CD4-positive, CD25-positive, alpha-beta regulatory T cell (primary cell): Measurements from ENCODE around the gene ANKRD22. TPM values are rescaled to one million over a fixed set of nuclear protein-coding genes. Genes with fewer than 3 reads are reported as not detected.

Experiments
- ATAC-seq, 2 donors: fragments of 150-1000 bp; cut with Tn5 transposase; one replicate each; pipeline ENCODE4 v1.10.0; 2021; ENCODE audit warnings: low read depth in 2 of 2, moderate number of reproducible peaks in 2 of 2, moderate library complexity in 1 of 2
- DNase-seq, 3 donors: peaks; one replicate each; pipeline versions ENCODE4 v3.0.0 to v3.0.0-alpha.2; 2012 to 2022; ENCODE audit warnings: mixed read lengths in 1 of 3
- H3K27ac ChIP-seq: one replicate; pipeline ENCODE4 v1.7.0; 2013; ENCODE audit warnings: mild to moderate bottlenecking, low read length; ENCODE audit not compliant: insufficient read depth, poor library complexity, severe bottlenecking
- H3K27me3 ChIP-seq: one replicate; pipeline ENCODE4 v1.7.0; 2013; ENCODE audit warnings: low read length; ENCODE audit not compliant: control insufficient read depth, insufficient read depth
- H3K36me3 ChIP-seq: one replicate; pipeline ENCODE4 v1.7.0; 2013; ENCODE audit warnings: mild to moderate bottlenecking, low read length, moderate library complexity; ENCODE audit not compliant: control insufficient read depth, insufficient read depth
- H3K4me1 ChIP-seq: 2 replicates; pipeline ENCODE4 v1.7.0; 2013; ENCODE audit warnings: mild to moderate bottlenecking, low read length; ENCODE audit not compliant: insufficient read depth, control insufficient read depth, poor library complexity, severe bottlenecking
- H3K4me3 ChIP-seq: one replicate; pipeline ENCODE4 v1.7.0; 2013; ENCODE audit warnings: low read depth, mild to moderate bottlenecking, low read length, moderate library complexity
- H3K9me3 ChIP-seq, 2 experiments: 1 replicate in 1 of 2; 2 replicates in 1 of 2; pipeline ENCODE4 v1.7.0; 2013; ENCODE audit warnings: low read length in 2 of 2, mild to moderate bottlenecking in 1 of 2, moderate library complexity in 1 of 2; ENCODE audit not compliant: control insufficient read depth in 2 of 2
- H3K27ac Mint-ChIP-seq, 3 donors: one replicate each; pipeline ENCODE4 v1.8.0; 2020 to 2022; ENCODE audit warnings: mild to moderate bottlenecking in 3 of 3, mixed read lengths in 3 of 3, moderate library complexity in 2 of 3
- H3K27me3 Mint-ChIP-seq: one replicate; pipeline ENCODE4 v1.8.0; 2022; ENCODE audit warnings: mild to moderate bottlenecking, mixed read lengths
- H3K36me3 Mint-ChIP-seq: one replicate; pipeline ENCODE4 v1.8.0; 2020; ENCODE audit warnings: mixed read lengths
- H3K4me1 Mint-ChIP-seq, 4 donors: one replicate each; pipeline ENCODE4 v1.8.0; 2020 to 2022; ENCODE audit warnings: mixed read lengths in 4 of 4, mild to moderate bottlenecking in 1 of 4
- H3K4me3 Mint-ChIP-seq, 4 donors: one replicate each; pipeline ENCODE4 v1.8.0; 2020 to 2022; ENCODE audit warnings: mild to moderate bottlenecking in 4 of 4, mixed read lengths in 4 of 4, moderate library complexity in 3 of 4
- H3K9me3 Mint-ChIP-seq, 7 donors: one replicate each; pipeline ENCODE4 v1.8.0; 2020 to 2022; ENCODE audit warnings: mixed read lengths in 7 of 7, mild to moderate bottlenecking in 3 of 7, moderate library complexity in 2 of 7
- polyA plus RNA-seq, 4 donors: library from polyadenylated mRNA; unstranded; fragments of 300-500 nt; fragmentation: Illumina TruSeq; gene quantifications; one replicate each; pipeline ENCODE4 v1.2.3, GENCODE V29; 2021
- total RNA-seq: library from RNA; stranded (reverse); gene quantifications from one replicate; pipeline ENCODE4 v1.2.3, GENCODE V29; 2022

Gene ANKRD22
- total and polyA plus RNA-seq, 5 donors from 2014 or later, result 0.10 to 0.20 (median 0.18) TPM; not detected in 1

DNA sequence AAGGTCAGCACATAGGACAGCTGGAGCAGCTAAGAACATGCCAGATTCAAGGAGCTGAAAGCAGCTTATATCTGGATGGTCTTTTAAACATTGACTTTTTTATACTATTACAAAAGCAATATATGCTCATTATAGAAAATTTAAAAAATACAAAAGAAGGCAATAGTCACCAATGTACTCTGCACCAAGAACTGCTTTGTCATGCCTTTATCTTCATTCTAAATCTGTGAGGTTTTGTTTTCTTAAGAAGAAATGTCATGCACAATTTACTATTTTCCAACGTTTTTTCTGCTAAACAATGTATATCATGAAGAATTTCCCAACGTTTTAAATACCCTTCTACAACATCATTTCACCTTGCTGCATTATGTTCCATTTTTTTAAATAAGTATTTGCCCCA lies 46.3 kb downstream of the ANKRD22 start:
- H3K27ac Mint-ChIP-seq, result no peak overlapping the region
- H3K9me3 Mint-ChIP-seq, result no peaks in the 10 kb centered on the region
- Histone ChIP-seq H3K4me1 (peaks cover 4% of the 10 kb centered on the region), H3K9me3 (no peaks in the 10 kb centered on the region), H3K36me3 (no peaks in the 10 kb centered on the region), H3K27me3 (no peaks in the 10 kb centered on the region), H3K27ac (no peak overlapping the region), H3K4me3 (no peak overlapping the region)
- no peak for DNase-seq
- H3K36me3 Mint-ChIP-seq, result no peaks in the 10 kb centered on the region
- ATAC-seq, result no peak
- H3K27me3 Mint-ChIP-seq, result no peaks in the 10 kb centered on the region
- peaks cover 0 to 5% (median 5%) of the 10 kb centered on the region in 4 donors for H3K4me1 Mint-ChIP-seq
- no peak overlapping the region for H3K4me3 Mint-ChIP-seq

GRCh38 chr10:88804083-88804812 lies 47.4 kb downstream of the ANKRD22 start:
- Mint-ChIP-seq H3K27me3 (peaks cover 7% of the 10 kb centered on the region), H3K36me3 (no peaks in the 10 kb centered on the region), H3K4me1 (peaks cover 0 to 4% (median 0%) of the 10 kb centered on the region in 4 donors), H3K9me3 (no peaks in the 10 kb centered on the region), H3K27ac (no peak overlapping the region), H3K4me3 (no peak overlapping the region)
- H3K36me3 ChIP-seq, result no peaks in the 10 kb centered on the region
- no peaks in the 10 kb centered on the region for H3K4me1 ChIP-seq
- ATAC-seq, result no peak
- H3K4me3 ChIP-seq, result no peak overlapping the region
- DNase-seq, result no peak
- H3K27ac ChIP-seq, result no peak overlapping the region
- no peaks in the 10 kb centered on the region for H3K9me3 ChIP-seq
- no peaks in the 10 kb centered on the region for H3K27me3 ChIP-seq

DNA sequence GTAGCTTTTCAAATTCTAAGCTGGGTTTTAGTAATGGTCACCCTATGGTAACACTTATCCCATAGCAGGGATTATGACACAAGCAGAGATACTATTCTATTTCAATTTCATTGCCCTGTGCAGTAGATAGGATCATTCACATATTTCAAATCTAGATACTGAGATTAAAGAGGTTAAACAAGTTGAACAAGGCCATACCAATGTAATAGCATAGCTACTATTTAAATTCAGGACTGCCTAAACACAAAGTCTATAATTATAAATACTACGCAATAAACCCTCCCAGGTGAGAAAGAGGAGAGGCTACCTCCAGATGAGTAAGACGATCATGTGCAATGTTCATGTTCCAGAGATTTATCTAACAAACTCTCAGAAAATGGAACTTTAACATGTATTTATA lies 48.0 kb downstream of the ANKRD22 start:
- Histone ChIP-seq H3K27ac (no peak overlapping the region), H3K27me3 (no peaks in the 10 kb centered on the region), H3K4me3 (no peak overlapping the region), H3K9me3 (no peaks in the 10 kb centered on the region), H3K36me3 (no peaks in the 10 kb centered on the region), H3K4me1 (no peaks in the 10 kb centered on the region)
- DNase-seq (no peak), ATAC-seq (no peak)
- H3K36me3 Mint-ChIP-seq, result no peaks in the 10 kb centered on the region
- H3K4me3 Mint-ChIP-seq, result no peak overlapping the region
- peaks cover 7% of the 10 kb centered on the region for H3K27me3 Mint-ChIP-seq
- peaks cover 0 to 4% (median 0%) of the 10 kb centered on the region in 4 donors for H3K4me1 Mint-ChIP-seq
- H3K27ac Mint-ChIP-seq, result no peak overlapping the region
- no peaks in the 10 kb centered on the region for H3K9me3 Mint-ChIP-seq

GRCh38 chr10:88802523-88803285 lies 48.9 kb downstream of the ANKRD22 start, which contains the start of gene LIPM:
LIPM (plus strand) TSS chr10:88802730; CDS start chr10:88802897, 167 bp downstream.
- H3K9me3 Mint-ChIP-seq, result no peaks in the 10 kb centered on the region
- ATAC-seq (no peak), DNase-seq (no peak)
- Histone ChIP-seq H3K36me3 (no peaks in the 10 kb centered on the region), H3K4me1 (no peaks in the 10 kb centered on the region), H3K9me3 (no peaks in the 10 kb centered on the region), H3K27ac (no peak within 1 kb of the TSS), H3K27me3 (no peaks in the 10 kb centered on the region), H3K4me3 (no peak within 1 kb of the TSS)
- H3K36me3 Mint-ChIP-seq, result no peaks in the 10 kb centered on the region
- peaks cover 0 to 4% (median 0%) of the 10 kb centered on the region in 4 donors for H3K4me1 Mint-ChIP-seq
- peaks cover 7% of the 10 kb centered on the region for H3K27me3 Mint-ChIP-seq
- H3K4me3 Mint-ChIP-seq, result no peak within 1 kb of the TSS
- H3K27ac Mint-ChIP-seq, result no peak within 1 kb of the TSS

- DNase-seq (no peak), ATAC-seq (no peak)
- Histone ChIP-seq H3K36me3 (no peaks in the 10 kb centered on the region), H3K4me3 (no peak overlapping the region), H3K27me3 (no peaks in the 10 kb centered on the region), H3K4me1 (no peaks in the 10 kb centered on the region), H3K9me3 (no peaks in the 10 kb centered on the region), H3K27ac (no peak overlapping the region)
- Mint-ChIP-seq H3K4me1 (peaks cover 0 to 4% (median 0%) of the 10 kb centered on the region in 4 donors), H3K4me3 (no peak overlapping the region), H3K9me3 (no peaks in the 10 kb centered on the region), H3K27ac (no peak overlapping the region), H3K27me3 (peaks cover 10% of the 10 kb centered on the region), H3K36me3 (no peaks in the 10 kb centered on the region)
Measured at GRCh38 chr10:88800152-88801125, 51.2 kb downstream of the ANKRD22 start.

DNA sequence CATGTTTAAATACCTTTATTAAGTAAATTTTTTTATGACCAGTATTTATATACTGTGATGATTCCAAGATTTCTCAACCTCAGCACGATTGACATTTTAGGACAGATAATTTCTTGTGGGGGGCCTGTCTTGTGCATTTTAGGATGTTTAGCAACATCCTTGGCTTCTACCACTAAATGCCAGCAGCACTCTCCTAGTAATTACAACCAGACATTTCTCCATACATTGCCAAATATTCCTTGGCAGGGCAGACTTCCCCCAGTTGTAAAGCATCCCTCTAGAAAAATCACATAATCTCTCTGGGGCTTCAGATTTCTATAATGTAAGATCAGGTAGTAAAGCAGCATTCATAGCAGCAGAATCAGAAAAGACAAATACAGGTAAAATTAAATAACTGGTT lies 56.9 kb downstream of the ANKRD22 start:
- Mint-ChIP-seq H3K4me1 (peaks cover 0 to 10% (median 6%) of the 10 kb centered on the region in 4 donors), H3K9me3 (no peaks in the 10 kb centered on the region), H3K36me3 (no peaks in the 10 kb centered on the region), H3K27ac (no peak overlapping the region), H3K4me3 (no peak overlapping the region), H3K27me3 (peaks cover 7% of the 10 kb centered on the region)
- Histone ChIP-seq H3K27ac (no peak overlapping the region), H3K36me3 (no peaks in the 10 kb centered on the region), H3K27me3 (no peaks in the 10 kb centered on the region), H3K4me3 (no peak overlapping the region), H3K9me3 (no peaks in the 10 kb centered on the region), H3K4me1 (no peaks in the 10 kb centered on the region)
- ATAC-seq (no peak), DNase-seq (no peak)

- DNase-seq, result peak in 1 of 3 donors; percentile 58
- H3K9me3 Mint-ChIP-seq, result no peaks in the 10 kb centered on the region
- H3K4me1 Mint-ChIP-seq, result peaks cover 0 to 10% (median 6%) of the 10 kb centered on the region in 4 donors
- H3K36me3 ChIP-seq, result no peaks in the 10 kb centered on the region
- H3K27ac Mint-ChIP-seq, result no peak overlapping the region
- H3K4me3 Mint-ChIP-seq, result no peak overlapping the region
- peak; percentile 45 to 52 for ATAC-seq
- no peaks in the 10 kb centered on the region for H3K4me1 ChIP-seq
- no peaks in the 10 kb centered on the region for H3K27me3 ChIP-seq
- no peak overlapping the region for H3K27ac ChIP-seq
- no peak overlapping the region for H3K4me3 ChIP-seq
- peaks cover 4% of the 10 kb centered on the region for H3K27me3 Mint-ChIP-seq
- H3K9me3 ChIP-seq, result no peaks in the 10 kb centered on the region
- H3K36me3 Mint-ChIP-seq, result no peaks in the 10 kb centered on the region
Measured at GRCh38 chr10:88793712-88794299, 57.8 kb downstream of the ANKRD22 start.
